GM19395 (cell line): ENCODE data around the gene DCLK2.

ENCODE experiments used
- ATAC-seq: cut with Tn5 transposase; IDR thresholded peaks from one replicate; pipeline ENCODE4 v1.9.1; 2021; ENCODE audit warnings: mild to moderate bottlenecking, moderate library complexity; ENCODE audit not compliant: unreplicated experiment

DCLK2 gene

GRCh38 chr4:150256225-150256620 lies 178.0 kb downstream of the DCLK2 start:
- no peak for ATAC-seq

DNA sequence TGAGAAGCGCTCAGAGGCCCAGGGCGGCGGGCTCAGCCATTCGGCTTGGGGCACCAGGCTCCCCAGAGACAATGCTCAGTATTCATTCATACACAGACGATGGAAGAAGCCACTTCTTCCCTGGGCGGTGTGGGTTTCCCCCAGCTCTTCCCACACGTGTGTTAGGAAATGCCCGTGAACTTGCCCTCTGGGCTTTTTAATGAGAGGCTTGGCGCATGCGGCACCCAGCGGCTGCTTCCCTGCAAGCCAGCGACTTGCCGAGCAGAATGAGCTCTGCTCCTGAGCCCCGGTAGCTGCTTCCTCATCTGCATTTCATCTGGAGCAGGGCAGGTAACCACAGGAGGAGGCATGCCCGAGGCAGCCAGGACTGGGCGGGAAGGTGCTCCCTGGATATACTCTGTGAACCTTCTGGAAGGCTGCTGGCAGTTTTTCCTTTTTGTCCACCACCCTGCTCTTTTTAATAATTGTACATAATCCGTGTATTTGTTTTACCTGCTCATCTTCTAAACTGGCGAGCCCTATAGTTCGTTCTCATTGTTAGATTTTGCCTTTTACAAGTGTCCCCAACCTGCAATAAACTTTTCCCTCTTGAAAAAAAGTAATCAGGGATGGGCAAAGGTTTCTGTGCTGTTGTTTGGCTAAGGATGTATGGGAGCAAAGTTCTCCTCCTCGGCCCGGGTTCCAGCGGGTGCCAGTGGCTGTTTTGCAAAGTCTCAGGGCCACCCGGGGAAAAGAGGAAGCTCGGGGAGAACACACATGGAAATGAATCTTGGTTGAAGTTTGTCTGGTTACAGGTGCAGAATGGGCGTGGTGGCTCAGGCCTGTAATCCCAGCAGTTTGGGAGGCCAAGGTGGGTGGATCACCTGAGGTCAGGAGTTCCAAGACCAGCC lies 178.8 kb downstream of the DCLK2 start:
- ATAC-seq, result no peak

DNA sequence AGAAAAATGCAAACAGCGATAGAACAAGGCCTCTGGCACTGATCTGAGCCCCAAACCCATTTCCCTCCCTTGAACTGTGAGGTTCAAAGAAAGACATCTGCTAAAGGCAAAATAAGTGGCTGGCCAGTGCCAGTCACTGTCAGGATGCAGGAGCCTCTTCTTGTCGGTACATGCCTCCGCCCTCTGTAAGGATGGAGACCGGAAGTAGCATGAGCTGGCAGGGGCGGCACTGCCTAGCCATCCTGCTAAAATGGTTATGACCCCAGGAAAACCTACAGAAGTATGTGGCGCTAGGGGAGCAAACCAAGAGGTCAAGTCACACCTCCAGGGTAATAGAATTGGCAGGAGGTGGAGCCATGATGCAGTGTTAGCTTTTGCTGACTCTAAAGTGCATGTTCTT lies 180.3 kb downstream of the DCLK2 start:
- no peak for ATAC-seq

GRCh38 chr4:150259861-150260567 lies 181.8 kb downstream of the DCLK2 start:
- no peak for ATAC-seq

DNA sequence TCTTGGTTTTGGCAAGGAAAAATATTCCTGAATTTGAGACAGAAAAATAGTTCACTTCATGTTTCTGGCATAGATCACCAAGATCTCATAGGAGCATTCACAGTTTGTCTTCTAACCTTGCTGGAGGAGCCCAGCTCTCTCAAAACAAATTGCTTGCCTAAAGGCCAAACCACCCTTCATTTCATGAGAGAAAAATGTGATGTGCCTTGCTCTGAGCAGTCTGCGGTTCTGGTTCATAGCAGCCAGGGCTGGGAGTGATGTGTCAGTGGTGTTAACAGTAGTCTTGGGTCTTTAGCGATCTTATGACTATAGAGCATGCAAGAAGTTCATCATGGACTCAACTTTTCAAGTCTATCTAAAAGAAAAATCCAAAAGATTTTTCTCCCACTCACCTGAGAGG lies 183.3 kb downstream of the DCLK2 start:
- no peak for ATAC-seq

GRCh38 chr4:150262611-150263010 lies 184.4 kb downstream of the DCLK2 start:
- no peak for ATAC-seq

DNA sequence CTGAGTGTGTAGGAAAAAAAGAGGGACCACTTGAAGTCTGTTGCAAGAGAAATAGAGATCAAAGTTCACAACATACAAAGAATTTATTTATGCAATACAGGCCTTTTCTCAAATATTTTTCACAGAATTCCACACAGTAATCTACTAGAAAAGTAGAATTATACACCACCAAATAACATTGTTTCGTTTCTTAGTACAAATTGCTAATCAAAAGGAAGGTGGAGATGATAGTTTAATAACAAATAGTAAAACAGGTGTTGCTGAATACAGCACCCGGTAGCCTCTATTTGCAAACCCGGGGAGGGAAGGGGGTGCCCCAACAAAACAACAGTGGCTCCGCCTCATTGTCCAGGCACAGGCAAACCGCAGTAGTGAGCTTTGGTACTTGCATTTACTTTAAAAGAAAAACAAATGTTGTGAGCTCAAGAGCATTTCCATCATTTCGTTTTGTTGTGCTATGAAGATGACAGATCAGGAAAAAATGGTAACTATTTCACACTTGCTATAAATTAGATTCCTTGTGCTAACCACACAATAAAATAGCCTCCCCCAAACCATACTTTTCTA lies 186.4 kb downstream of the DCLK2 start:
- no peak for ATAC-seq

DNA sequence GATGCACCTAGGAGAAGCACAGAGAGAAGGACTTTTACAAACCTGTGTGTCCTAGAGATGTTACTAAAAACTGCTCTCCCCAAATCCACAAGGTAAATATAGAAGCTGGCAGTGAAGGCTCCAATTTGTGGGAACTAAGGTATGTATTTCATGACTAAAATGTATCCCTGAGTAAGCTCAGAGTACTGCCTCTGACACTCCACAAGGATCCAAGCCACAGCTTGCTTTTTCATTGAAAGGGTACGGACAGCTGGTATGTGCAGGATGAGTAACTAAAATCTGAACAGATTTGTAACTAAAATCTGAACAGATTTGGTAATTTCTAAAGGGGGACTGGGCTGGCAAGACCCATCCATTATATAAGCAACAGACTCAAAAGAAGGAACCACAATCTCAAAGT lies 187.6 kb downstream of the DCLK2 start:
- ATAC-seq, result no peak

DNA sequence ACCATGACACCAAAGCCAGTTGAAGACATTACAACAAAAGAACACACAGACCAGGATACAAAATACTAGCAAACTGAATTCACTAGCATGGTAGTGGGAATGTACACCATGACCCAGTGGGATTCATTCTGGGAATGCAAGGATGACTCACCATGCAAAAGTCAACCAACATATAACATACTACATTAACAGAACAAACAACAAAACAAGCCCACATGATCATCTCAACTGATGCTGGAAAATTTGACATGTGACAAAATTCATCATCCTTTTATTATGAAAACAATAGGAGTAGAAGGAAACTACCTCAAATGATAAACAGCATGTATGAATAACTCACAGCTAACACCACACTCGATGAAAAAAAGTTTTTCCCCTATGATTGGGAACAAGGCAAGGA lies 190.2 kb downstream of the DCLK2 start:
- no peak for ATAC-seq

DNA sequence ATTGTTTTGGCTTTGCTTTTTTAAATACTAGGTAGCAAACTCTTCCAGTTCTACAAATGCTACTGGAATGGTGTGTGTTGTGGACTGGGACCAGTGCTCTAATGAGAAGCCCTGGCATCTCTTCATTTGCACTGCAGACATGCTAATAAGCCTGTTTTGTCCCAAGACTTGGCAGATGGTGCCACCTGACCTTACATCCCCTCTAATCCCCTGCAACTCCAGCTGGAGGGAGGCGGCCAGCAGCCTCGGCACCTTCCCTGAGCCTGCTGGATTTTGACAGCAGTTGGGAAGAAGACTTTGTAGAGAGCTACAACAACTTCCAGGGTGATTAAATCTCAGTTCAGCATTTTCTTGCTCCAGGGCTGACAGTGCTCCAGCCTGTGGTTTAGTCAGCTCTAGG lies 200.0 kb downstream of the DCLK2 start:
- ATAC-seq, result no peak

DNA sequence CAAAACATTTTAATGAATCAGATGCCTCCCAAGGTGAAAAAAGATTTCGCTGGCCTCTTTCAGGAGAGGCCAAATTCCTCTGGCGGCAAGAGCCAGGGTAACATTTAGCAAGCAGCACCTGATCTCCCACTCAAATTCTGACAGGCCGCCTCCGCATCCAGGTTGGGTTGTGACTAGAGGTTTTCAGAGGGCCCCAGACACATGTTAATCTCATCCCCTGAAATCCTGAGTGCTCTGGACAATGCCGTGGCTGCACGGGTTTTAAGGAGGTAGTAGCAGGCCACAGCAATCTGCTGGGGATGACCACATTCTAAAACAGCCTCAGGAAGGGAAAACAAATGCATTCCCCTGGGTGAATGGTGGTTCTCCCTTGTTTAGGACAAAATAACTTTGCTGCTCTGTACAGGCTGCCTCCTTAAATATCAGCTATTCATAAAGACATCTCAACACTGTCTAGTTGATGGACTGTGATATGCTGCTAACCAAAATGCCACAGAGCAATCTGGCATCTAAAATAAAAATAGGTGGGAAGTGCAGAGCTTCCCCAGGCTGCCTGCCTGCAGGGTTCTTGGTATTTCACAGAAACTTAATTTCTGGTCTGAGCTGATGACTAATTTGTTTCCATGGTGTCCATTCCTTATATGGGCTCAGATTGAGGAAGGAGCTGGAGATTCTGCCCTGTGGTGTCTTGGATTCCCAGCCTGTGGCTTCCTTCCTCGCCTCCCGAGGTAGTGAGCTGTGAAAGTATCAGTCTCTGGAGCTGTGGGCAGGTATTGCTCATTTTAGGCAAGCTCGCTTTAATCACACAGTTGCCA lies 202.0 kb downstream of the DCLK2 start:
- no peak for ATAC-seq

DNA sequence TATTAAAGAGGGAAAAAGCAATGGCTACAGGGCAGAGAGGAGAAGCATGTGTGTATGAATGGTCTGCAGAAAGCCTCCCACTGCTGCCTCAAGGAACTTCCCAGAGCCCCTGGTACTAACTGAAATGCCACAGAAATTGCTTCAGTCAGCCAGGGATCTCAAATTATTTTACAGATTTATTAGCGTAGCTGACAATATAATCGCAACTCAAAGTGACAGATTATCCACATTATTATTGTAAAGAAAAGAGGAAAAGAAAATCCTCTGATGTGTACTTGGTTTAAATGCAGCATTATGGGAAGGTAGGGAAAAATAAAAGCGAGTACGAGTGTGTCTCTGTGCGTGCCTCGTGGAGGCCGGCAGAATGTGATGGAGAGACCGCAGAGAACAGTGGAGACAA lies 202.7 kb downstream of the DCLK2 start:
- no peak for ATAC-seq

DNA sequence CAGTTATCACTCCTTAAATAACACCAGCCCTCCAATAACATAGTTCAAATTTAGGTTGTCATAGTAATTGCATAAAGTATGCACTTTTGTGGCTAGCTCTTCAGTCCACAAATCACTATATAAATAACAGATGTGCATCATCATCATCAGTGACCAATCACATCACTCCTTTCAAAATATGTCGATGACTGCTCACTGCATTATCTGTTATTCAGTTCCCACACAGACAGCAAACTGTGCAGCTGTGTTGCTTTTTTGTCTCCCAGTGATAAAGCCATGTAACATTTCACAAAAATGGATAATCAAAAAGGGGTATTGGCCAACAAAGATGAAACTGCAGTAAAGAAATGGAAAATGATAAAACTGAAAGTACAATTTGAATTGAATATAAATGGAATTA lies 205.4 kb downstream of the DCLK2 start:
- ATAC-seq, result no peak

- no peak for ATAC-seq
These were observed 208.4 kb downstream of the DCLK2 start for GRCh38 chr4:150286656-150287055.

DNA sequence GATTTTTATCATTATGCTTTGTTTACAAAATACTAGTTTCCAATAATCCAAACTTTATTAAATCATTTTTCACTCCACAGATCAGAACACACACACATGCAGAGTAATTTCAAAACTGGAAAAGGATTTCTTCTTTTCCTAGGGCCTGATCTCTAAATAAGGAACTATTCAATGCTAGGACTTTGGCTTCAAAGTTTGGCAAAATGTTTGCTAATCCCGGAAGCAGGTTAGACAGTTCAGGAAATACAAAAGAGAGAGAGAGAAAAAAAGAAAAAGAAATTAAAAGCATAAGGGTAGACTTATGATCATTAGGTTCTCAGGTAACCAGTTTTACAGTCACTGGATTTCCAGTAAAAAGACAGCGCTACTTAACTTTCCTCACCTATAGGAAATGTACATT lies 211.0 kb downstream of the DCLK2 start:
- ATAC-seq, result no peak

DNA sequence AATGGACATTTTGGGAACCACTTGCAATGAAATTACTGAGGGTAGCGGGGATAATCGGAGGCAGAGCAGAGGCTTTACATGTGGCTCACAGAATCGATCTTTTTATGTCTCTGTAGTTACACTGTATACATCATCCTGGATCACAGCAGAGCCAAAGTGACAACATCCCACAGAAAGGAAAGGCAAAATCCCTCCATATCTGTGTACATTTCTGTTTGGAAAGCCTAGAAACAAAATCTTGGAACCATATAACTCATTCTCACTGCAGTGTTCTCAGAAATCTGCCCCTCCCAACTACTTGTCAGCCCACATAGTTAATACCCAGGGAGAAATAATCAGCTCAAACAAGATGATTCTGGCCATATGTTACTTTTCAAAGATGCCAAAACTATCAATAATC lies 211.6 kb downstream of the DCLK2 start:
- no peak for ATAC-seq

GRCh38 chr4:150297861-150298474 lies 219.7 kb downstream of the DCLK2 start:
- no peak for ATAC-seq

DNA sequence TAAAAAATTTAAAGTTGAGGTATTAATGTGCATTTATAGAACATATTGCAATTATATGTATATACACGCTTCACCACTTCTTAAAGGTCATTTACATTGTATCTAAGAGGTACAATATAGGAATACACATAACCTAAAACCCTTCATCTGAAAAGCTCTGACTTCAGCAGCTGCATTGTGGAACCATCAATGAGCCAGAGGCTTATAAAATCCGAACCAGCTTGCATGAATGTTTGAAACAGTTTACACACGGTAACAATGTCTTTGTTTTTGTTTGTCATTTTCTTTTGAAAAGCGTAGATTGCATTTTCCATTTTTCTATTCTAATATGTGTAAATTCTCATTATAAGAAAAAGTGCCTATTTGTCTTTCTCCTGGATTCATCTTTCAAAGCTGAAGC lies 221.6 kb downstream of the DCLK2 start:
- ATAC-seq, result no peak

DNA sequence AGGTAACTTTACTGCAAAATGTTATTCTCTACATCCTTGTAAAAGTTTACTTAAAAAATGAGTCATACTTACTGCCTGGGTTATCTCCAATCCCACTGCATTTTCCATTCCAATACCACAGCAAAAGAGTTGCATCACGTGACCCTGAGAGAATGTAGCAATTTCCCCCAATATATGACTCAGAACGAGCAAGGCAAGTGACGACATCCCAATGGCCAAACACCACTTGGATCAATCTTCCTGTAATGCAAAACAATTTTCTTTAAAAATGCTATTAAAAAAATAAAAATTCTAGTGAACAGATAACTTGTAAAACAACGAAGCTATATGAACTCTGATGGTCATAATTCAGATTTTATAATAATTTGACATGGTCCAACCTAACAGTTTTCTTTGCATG lies 224.3 kb downstream of the DCLK2 start:
- no peak for ATAC-seq

GRCh38 chr4:150305995-150306394 lies 227.8 kb downstream of the DCLK2 start:
- no peak for ATAC-seq

DNA sequence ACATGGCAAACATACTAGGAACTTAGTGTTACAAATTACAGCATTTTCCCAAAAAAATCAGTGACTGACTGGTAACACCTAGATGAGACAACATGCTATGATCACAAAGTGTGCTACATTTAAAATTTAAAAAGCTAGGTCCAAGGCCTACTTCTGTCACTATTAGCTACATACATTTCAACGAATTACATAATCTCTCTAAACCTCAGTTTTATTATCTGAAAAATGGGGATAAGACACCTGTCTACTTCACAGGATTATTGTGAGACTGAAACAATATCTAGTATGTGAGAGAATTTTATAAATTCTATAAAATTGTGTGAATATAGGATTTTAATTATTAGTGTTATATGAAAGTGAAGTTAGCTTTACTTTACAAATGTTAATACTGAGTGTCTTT lies 228.5 kb downstream of the DCLK2 start:
- no peak for ATAC-seq
